G401 (cell line): ENCODE data around the gene KPNA2. TPM values are rescaled to one million over a fixed set of nuclear protein-coding genes. Genes with fewer than 3 reads are reported as not detected.
"Not testable (repeated sequence)": the region's sequence is repeated elsewhere in the genome, so short reads cannot be mapped to it uniquely, and the experiment has no call there.

Experiments
- DNase-seq: peaks from one replicate; pipeline ENCODE4 v3.0.0-alpha.2; 2015; ENCODE audit warnings: low spot score
- in situ Hi-C: cut with HindIII; loops from 2 replicates; pipeline ENCODE4 v1.10.0; 2016; ENCODE audit warnings: low sequenced_read_pairs, mixed read lengths
- total RNA-seq: library from RNA; depleted of rRNA; stranded (reverse); fragments of >200 nt; shearing (Covaris generic); gene quantifications from 2 replicates; pipeline ENCODE4 v1.2.3, GENCODE V29; 2014; rRNA removed

The KPNA2 gene
- 148 and 199 TPM in 2 replicates for total RNA-seq

- DNase-seq, result peak; percentile 97
- in situ Hi-C loops, result no loop called here
Observed at GRCh38 chr17:68035523-68036303, at the start of gene KPNA2. Gene KPNA2 (plus strand): TSS chr17:68035735. CDS start chr17:68037133, 1,398 bp downstream.

- no peak for DNase-seq
- in situ Hi-C loops, result no loop called here
Observed at GRCh38 chr17:67990909-67991308, 44.6 kb upstream of the KPNA2 start.

GRCh38 chr17:67992548-67993152 is 42.9 kb upstream of the KPNA2 start:
- in situ Hi-C loops, result no loop called here
- DNase-seq, result no peak

GRCh38 chr17:67993153-67993997 is 42.2 kb upstream of the KPNA2 start:
- in situ Hi-C loops, result no loop called here
- peak; percentile 74 for DNase-seq

- DNase-seq, result peak; percentile 36
- in situ Hi-C loops, result no loop called here
Observed at GRCh38 chr17:67993998-67994361, 41.6 kb upstream of the KPNA2 start.

- in situ Hi-C loops, result no loop called here
- peak; percentile 84 for DNase-seq
Observed at GRCh38 chr17:67994817-67995569, 40.5 kb upstream of the KPNA2 start.

- DNase-seq, result peak; percentile 48
- in situ Hi-C loops, result no loop called here
Observed at GRCh38 chr17:67995570-67996263, 39.8 kb upstream of the KPNA2 start.

- peak; percentile 43 for DNase-seq
- in situ Hi-C loops, result not testable (repeated sequence)
Observed at GRCh38 chr17:67996301-67997171, 39.0 kb upstream of the KPNA2 start, which contains the start of gene C17orf58. Gene C17orf58 (minus strand): TSS chr17:67996469. CDS start chr17:67996198, 271 bp downstream.

GRCh38 chr17:67998466-67998865 is 37.1 kb upstream of the KPNA2 start:
- in situ Hi-C loops, result no loop called here
- no peak for DNase-seq

- in situ Hi-C loops, result no loop called here
- no peak for DNase-seq
Observed at GRCh38 chr17:67999291-67999911, 36.1 kb upstream of the KPNA2 start.

- in situ Hi-C loops, result no loop called here
- no peak for DNase-seq
Observed at GRCh38 chr17:68004201-68004600, 31.3 kb upstream of the KPNA2 start.

- in situ Hi-C loops, result no loop called here
- no peak for DNase-seq
Observed at GRCh38 chr17:68006797-68007196, 28.7 kb upstream of the KPNA2 start.

GRCh38 chr17:68011199-68011665 is 24.3 kb upstream of the KPNA2 start:
- in situ Hi-C loops, result no loop called here
- DNase-seq, result peak; percentile 21

- in situ Hi-C loops, result no loop called here
Observed at GRCh38 chr17:68013385-68013784, 22.1 kb upstream of the KPNA2 start.

GRCh38 chr17:68015081-68015723 is 20.3 kb upstream of the KPNA2 start:
- in situ Hi-C loops, result no loop called here
- no peak for DNase-seq

More at GRCh38 chr17:68013385-68013784, 22.1 kb upstream of the KPNA2 start:
- no peak for DNase-seq

GRCh38 chr17:68016838-68017237 is 18.7 kb upstream of the KPNA2 start:
- in situ Hi-C loops, result no loop called here
- DNase-seq, result no peak

- in situ Hi-C loops, DNase-seq: not testable (repeated sequence)
Observed at GRCh38 chr17:68018493-68018892, 17.0 kb upstream of the KPNA2 start.
